Choroid plexus epithelial cell (primary cell): ENCODE results near the gene PHF3.
A peak's percentile ranks its signal among the peaks of the same experiment; 100 is the strongest.
"Not testable (repeated sequence)": the region's sequence is repeated elsewhere in the genome, so short reads cannot be mapped to it uniquely, and the experiment has no call there.

ENCODE experiments used
- DNase-seq: peaks from one replicate; pipeline ENCODE4 v3.0.0-alpha.2; 2010; ENCODE audit warnings: low read depth
- H3K4me3 ChIP-seq: 2 replicates; pipeline ENCODE4 v1.5.1; 2011; ENCODE audit warnings: low read depth, mild to moderate bottlenecking, control low read depth, low read length, moderate library complexity
- CTCF ChIP-seq: conservative IDR thresholded peaks from 2 replicates; pipeline ENCODE4 v1.5.1; 2011; ENCODE audit warnings: low read depth, mild to moderate bottlenecking, control low read depth, inconsistent platforms, low read length, moderate library complexity

Gene PHF3

GRCh38 chr6:63750400-63750799 is 114.8 kb downstream of the PHF3 start:
- H3K4me3 ChIP-seq: no peak overlapping the region
- no peak for TF ChIP-seq CTCF

GRCh38 chr6:63757275-63757674 is 121.7 kb downstream of the PHF3 start:
- H3K4me3 ChIP-seq, DNase-seq: not testable (repeated sequence)

More at GRCh38 chr6:63750400-63750799, 114.8 kb downstream of the PHF3 start:
- no peak for DNase-seq

GRCh38 chr6:63757826-63758225 is 122.2 kb downstream of the PHF3 start:
- DNase-seq: no peak
- no peak for TF ChIP-seq CTCF
- H3K4me3 ChIP-seq: no peak overlapping the region

- H3K4me3 ChIP-seq: no peak overlapping the region
- no peak for DNase-seq
- TF ChIP-seq CTCF: no peak
Measured at GRCh38 chr6:63759605-63760105, 124.1 kb downstream of the PHF3 start.

- TF ChIP-seq CTCF: no peak
- no peak overlapping the region for H3K4me3 ChIP-seq
- no peak for DNase-seq
Measured at GRCh38 chr6:63760199-63760598, 124.6 kb downstream of the PHF3 start.

GRCh38 chr6:63764318-63764916 is 128.8 kb downstream of the PHF3 start:
- peak; percentile 45 for TF ChIP-seq CTCF
- H3K4me3 ChIP-seq: no peak overlapping the region
- peak; percentile 70 for DNase-seq
